GM12891 (cell line): ENCODE data around the gene PRSS22.

Experiments
- DNase-seq: peaks from one replicate; pipeline ENCODE4 v3.0.0; 2011; ENCODE audit warnings: low spot score; ENCODE audit not compliant: insufficient read length
- FAIRE-seq: peaks from 2 replicates; lab custom pipeline; 2011; peaks lifted over from hg19 to GRCh38; lab: Jason Lieb, UNC
- PAX5 ChIP-seq: IDR thresholded peaks from 2 replicates; pipeline ENCODE4 v1.6.1; 2011; ENCODE audit warnings: low read length, moderate library complexity, mild to moderate bottlenecking; ENCODE audit not compliant: insufficient read depth, severe bottlenecking
- POLR2A ChIP-seq: IDR thresholded peaks from 2 replicates; pipeline ENCODE4 v1.6.1; 2011; ENCODE audit warnings: low read depth, low read length, control low read depth
- POLR2AphosphoS5 ChIP-seq: IDR thresholded peaks from 2 replicates; pipeline ENCODE4 v1.6.1; 2011; ENCODE audit warnings: low read depth, low read length, control low read depth
- POU2F2 ChIP-seq: IDR thresholded peaks from 2 replicates; pipeline ENCODE4 v1.6.1; 2011; ENCODE audit warnings: low read depth, mild to moderate bottlenecking, control low read depth, low read length, moderate library complexity
- SPI1 ChIP-seq: IDR thresholded peaks from 2 replicates; pipeline ENCODE4 v1.6.1; 2011; ENCODE audit warnings: low read depth, low read length, control low read depth
- TAF1 ChIP-seq: IDR thresholded peaks from 2 replicates; pipeline ENCODE4 v1.6.1; 2011; ENCODE audit warnings: low read depth, low read length, control low read depth

The PRSS22 gene

DNA sequence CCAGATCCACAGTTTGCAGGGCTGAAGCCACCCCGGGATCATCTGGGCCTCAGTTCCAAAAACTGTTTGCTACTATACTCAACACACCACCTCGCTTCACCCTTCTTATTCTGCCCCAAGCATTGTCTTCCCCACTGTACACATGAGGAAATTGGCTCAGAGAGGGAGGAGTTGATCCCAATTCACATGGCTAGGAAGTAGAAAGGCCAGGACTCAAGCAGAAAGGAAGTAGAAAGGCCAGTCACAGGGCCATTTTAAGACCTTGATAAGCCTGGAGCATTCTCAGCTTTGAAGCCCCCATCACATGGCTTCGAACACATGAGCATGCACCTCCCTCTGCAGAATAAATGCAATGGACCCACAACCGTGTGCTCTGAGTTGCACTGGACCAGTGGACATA is 7.7 kb upstream of the PRSS22 start:
- no peak for FAIRE-seq
- no peak for DNase-seq
- TF ChIP-seq POLR2A = no peak

DNA sequence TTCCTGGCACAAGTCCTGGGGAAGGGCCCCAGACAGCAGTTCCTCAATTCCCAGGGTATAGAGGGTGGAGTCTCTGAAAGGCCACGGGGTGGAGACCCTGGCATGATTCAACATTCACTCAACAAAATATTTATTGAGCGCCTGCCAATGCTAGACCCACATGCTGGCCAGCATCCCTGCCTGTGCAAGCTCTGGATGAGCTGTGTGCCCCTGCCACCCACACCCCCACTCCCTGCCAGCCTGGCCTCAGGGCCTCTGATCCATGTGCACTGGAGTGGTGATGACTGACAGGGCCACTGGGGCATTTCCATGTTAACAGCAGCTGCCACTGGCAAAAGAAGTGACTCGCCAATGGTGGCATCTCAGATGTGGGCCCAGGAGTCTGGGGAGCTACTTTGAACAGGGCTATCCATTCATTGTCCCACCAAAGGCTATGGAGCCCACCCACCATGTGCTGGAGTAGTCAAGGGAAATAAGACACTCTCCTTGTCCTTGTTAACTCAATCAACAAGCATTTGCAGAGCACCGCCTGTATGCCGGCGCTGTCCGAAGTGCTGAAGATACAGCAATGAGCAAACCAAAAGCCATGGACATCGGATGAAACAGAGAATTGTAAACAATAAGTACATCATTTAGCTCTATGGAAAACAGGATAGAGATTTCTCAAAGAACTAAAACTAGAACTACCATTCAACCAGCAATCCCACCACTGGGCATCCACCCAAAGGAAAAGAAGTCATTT is 3.0 kb upstream of the PRSS22 start:
- no peak for FAIRE-seq
- no peak for TF ChIP-seq PAX5
- TF ChIP-seq POU2F2 = no peak
- no peak for TF ChIP-seq POLR2AphosphoS5
- TF ChIP-seq POLR2A = no peak
- TF ChIP-seq TAF1 = no peak
- TF ChIP-seq SPI1 = no peak

DNA sequence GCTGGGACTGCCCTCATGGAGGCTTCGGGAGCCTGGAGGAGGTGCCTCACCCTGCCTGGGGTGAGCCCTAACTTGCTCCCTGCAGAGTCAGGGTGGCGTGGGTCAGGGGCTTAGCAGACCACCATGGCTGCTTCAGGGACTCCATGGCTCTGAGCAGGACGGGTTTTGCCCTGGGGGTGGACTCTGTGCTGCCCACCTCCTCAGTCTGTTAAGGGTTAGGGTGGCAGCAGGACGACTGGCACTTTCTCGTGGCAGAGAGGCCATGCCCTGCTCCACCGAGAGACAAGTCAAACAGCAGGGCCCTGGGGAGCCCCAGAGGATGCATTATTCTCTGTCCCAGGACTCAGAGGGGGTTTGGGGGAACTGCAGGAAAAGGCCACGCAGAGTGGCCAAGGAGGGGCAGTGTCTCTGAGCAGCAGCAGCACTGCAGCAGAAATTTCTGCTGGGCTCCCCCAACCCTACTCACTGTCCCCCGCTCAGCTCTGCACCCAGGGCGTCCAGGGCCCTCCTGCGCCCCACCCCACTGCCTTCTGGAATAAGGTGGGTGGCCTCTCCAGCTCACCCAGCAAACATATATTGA is 1.8 kb upstream of the PRSS22 start:
- DNase-seq = no peak
- FAIRE-seq = no peak
- no peak for TF ChIP-seq SPI1
- TF ChIP-seq TAF1 = no peak
- TF ChIP-seq POLR2AphosphoS5 = no peak
- TF ChIP-seq POLR2A = no peak
- no peak for TF ChIP-seq PAX5
- no peak for TF ChIP-seq POU2F2

More for the DNA sequence above, 3.0 kb upstream of the PRSS22 start:
- no peak for DNase-seq

DNA sequence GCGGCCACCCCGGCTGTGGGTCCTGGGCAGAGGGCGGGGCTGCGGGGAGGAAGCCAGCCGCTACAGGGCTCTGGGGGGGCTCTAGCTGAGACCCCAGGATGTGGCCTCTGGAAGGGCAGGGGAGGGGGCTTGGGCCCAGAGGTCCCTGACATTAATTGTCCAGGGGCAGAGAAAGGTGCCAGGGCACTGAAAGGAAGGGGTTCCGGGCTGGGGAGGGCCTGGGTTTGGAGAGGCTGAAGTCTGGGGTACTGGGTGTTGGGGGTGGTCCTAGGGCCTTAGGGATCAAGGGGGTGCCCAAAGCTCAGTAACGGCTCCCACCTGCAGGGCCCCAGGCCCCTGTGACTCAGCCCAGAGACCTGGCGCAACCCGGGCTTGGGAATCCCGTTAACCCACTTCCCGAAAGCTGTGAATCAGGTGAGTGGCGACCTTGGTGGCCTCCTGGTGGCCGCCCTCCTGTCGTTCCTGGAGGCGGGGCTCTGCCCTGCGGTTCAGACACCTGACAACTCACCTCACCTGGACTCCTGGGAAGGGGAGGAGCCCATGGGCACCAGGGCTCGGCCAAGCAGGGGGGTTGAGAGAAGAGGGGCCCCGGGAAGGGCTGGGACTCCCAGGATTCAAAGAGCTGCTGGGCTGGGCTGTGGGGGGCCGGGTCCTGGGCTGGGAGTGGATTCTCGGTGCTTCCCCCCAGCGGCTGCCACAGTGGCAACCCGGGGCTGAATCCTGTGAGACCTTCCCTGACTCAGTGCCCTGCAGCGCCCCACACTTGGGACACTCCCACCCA is 465 bp upstream of the PRSS22 start:
- FAIRE-seq = no peak
- no peak for TF ChIP-seq POU2F2
- no peak for TF ChIP-seq POLR2AphosphoS5
- no peak for TF ChIP-seq POLR2A
- TF ChIP-seq TAF1 = no peak
- no peak for TF ChIP-seq SPI1
- TF ChIP-seq PAX5 = no peak
- DNase-seq = no peak

DNA sequence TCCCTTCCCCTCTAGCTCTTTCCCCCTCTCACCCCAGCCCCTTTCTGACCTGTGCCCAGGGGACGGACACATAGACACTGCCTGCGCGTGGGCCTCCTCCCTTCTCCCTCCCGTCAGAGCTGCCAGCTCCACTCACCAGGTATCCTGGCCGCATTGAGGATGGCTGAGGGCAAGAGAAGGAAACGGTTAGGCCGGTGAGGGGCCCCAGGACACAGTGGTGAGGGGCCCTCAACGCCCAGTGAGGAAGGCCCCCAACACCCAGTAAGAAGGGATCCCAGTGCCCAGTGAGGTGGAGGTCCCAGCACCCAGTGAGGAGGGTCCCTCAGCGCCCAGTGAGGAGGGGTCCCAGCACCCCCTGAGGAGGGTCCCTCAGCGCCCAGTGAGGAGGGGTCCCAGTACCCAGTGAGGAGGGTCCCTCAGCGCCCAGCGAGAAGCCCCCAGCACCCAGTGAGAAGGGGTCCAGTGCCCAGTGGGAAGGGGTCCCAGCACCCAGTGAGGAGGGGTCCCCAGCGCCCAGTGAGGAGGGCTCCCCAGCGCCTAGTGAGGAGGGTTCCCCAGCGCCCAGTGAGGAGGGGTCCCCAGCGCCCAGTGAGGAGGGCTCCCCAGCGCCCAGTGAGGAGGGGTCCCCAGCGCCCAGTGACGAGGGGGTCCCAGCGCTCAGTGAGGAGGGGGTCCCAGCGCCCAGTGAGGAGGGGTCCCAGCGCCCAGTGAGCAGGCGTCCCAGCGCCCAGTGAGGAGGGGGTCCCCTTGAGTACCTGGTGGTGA is 1.1 kb downstream of the PRSS22 start:
- DNase-seq = no peak
- no peak for TF ChIP-seq POU2F2
- no peak for TF ChIP-seq SPI1
- TF ChIP-seq POLR2AphosphoS5 = no peak
- no peak for TF ChIP-seq TAF1
- TF ChIP-seq POLR2A = no peak
- TF ChIP-seq PAX5 = no peak
- no peak for FAIRE-seq

DNA sequence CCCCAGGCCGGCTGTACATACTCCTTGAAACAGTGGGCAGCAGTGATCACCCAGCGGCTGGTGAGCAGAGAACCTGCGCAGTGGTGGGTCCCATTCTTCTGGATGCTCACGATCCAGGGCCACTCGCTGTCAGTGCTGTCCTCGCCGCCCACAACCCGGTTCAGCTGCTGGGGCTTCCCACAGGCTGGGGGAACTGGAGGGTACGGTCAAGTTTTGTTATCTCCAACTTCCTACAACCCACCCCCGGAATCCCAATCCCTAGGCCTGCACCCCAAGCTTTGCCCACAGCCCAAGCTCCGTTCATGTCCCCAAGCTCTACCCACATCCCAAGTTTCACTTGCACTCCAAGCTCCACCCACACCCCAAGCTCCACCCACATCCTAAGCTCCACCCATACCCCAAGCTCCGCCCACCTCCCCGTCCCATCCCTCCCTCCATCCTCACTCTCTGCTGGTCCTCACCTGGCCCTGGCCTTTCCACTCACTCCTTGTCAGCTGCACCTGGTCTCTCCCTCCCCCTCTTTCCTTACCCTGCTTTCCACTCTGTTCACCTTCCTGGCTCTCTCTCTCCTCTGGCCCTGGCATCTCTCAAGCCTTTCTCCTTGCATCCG is 1.8 kb downstream of the PRSS22 start:
- FAIRE-seq = no peak
- DNase-seq = no peak
- no peak for TF ChIP-seq PAX5
- no peak for TF ChIP-seq TAF1
- no peak for TF ChIP-seq POLR2AphosphoS5
- TF ChIP-seq SPI1 = no peak
- TF ChIP-seq POLR2A = no peak
- TF ChIP-seq POU2F2 = no peak

DNA sequence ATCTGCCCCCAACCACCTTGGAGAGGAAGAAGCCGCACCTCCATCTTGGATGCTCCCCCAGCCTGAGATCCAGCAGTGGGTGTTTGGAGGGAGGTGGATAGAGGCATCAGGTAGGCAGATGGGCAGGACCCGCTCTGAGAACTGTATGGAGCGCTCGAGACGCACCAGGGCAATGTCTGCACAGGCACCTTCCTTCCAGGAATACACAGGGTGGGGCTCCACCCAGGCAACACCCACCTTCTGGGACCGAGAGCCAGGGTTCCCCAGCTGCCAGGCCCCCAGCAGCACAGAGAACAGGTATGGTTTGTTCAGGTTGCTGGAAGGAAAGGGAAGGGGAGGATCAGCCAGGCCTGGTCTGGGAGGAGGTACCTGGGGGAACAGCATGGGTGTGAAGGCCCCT is 2.4 kb downstream of the PRSS22 start:
- no peak for TF ChIP-seq POLR2AphosphoS5
- TF ChIP-seq POU2F2 = no peak
- TF ChIP-seq TAF1 = no peak
- no peak for TF ChIP-seq POLR2A
- TF ChIP-seq PAX5 = no peak
- TF ChIP-seq SPI1 = no peak
- FAIRE-seq = no peak
- no peak for DNase-seq

DNA sequence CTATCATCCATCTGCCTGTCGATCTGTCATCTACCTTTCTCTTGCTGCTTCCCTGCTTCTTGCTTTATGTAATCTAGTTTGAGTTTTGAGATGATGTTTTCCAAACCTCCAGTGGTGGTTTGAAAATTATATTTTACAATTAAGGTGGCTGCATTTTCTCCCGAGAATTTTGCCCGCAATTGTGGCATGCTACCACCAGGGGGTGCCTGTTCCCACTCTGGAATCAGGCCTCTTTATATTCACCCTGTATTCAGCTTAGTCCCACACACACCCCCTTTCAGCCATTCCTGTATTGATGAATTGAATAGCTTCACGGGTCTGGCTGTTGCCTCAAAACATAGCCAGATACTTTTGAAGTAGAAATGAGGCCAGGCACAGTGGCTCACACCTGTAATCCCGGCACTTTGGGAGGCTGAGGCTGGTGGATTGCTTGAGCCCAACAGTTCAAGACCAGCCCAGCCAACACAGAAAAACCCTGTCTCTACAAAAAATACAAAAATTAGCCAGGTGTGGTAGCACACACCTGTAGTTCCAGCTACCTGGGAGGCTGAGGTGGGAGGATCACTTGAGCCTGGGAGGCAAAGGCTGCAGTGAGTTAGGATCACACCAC is 3.2 kb downstream of the PRSS22 start:
- FAIRE-seq = no peak
- DNase-seq = no peak
- TF ChIP-seq SPI1 (no peak), POU2F2 (no peak), PAX5 (no peak), TAF1 (no peak)
